ENCODE results near the gene B3GAT1.
"Not testable (repeated sequence)": the region's sequence is repeated elsewhere in the genome, so short reads cannot be mapped to it uniquely, and the experiment has no call there.

The B3GAT1 gene

DNA sequence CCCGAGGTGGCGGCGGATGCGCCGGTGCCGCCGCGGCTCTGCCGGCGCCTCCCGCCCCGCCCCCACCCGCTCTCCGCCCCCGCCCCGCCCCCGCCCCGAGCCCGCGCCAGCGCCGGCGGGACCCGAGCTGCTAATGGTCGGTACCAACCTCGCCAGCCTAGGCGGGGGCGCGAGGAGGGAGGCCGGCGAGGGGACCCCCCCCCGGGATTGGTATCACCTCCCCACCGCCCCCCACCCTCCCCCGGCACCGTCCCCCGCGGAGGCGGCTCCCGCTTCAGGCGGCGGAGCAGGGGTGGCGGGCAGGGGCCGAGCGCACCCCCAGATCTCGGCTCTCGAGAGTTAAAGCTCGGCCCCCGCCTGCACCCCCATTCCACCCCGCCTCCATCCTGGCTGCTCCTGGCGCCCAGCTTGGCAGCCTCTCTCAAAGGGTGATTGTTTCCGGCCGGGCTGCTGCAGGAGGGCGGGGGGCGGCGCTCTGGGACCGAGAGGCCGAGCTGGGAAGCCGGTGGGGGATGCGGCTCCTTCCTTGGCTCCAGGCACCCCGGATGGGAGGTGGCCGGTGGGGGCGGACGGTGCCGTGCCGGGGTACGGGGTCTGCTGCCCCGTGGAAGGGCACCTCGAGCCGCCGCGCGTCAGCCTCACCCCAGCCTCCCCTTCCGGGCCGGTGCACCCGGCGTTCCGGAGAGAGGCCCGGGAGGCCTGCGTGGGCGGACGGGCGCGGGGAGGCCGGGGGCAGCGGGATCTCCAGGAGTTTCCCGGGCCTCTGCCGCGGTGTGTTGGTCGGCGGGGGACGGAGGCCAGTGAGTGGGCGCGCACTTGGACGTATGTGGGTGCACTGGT is at the start of gene B3GAT1:
Gene B3GAT1 (minus strand): TSS at position 40 of the 840 bp plus-strand sequence. CDS start 24,583 bp downstream, outside the sequence.
- DNase-seq (ENCODE audit: low read depth in 2 of 2), result no peak

DNA sequence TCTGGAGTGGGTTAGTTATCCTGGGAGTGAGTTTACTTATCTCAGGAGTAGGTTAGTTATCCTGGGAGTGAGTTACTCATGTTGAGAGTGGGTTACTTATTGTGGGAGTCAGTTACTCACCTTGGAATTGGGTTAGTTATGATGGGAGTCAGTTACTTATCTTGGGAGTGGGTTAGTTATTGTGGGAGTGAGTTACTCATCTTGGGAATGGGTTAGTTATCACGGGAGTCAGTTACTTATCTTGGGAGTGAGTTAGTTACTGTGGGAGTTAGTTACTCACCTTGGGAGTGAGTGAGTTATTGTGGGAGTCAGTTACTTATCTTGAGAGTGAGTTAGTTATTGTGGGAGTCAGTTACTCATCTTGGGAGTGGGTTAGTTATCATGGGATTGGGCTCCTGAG is 49.6 kb upstream of the B3GAT1 start:
- DNase-seq (ENCODE audit: low read depth in 2 of 2), result no peak

DNA sequence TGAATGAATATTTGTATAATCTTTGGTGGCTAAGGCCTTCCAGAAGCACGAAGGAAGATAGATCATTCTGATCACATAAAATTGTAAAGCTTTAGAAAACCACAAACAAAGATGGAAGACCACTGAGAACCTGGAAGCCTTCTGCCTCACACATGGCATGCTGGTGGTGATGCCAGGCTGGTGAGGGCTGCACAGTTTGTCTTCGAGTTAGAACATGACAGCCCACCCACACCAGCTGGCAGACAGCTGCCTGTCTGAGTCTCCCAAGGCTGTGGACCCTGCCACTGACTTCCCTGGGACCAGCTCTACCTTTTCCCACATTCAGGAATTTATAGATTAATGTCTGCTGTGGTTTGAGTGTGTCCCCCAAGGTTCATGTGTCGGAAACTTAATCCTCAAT is 48.8 kb upstream of the B3GAT1 start:
- DNase-seq (ENCODE audit: low read depth in 2 of 2), result no peak

- DNase-seq (ENCODE audit: low read depth in 2 of 2), result no peak
Measured at GRCh38 chr11:134460062-134460561, 48.1 kb upstream of the B3GAT1 start.

GRCh38 chr11:134459246-134460061 is 47.4 kb upstream of the B3GAT1 start:
- DNase-seq (ENCODE audit: low read depth in 2 of 2), result no peak

DNA sequence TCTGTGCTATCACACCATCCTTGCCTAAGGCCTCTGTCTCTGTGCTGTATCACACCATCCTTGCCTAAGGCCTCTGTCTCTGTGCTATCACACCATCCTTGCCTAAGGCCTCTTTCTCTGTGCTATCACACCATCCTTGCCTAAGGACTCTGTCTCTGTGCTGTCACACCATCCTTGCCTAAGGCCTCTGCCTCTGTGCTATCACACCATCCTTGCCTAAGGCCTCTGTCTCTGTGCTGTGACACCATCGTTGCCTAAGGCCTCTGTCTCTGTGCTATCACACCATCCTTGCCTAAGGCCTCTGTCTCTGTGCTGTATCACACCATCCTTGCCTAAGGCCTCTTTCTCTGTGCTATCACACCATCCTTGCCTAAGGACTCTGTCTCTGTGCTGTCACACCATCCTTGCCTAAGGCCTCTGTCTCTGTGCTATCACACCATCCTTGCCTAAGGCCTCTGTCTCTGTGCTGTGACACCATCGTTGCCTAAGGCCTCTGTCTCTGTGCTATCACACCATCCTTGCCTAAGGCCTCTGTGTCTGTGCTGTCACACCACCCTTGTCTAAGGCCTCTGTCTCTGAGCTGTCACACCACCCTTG is 45.5 kb upstream of the B3GAT1 start:
- not testable (repeated sequence) for DNase-seq (ENCODE audit: low read depth in 2 of 2)

- DNase-seq (ENCODE audit: low read depth in 2 of 2), result no peak
Measured at GRCh38 chr11:134455516-134455915, 43.5 kb upstream of the B3GAT1 start.

- DNase-seq (ENCODE audit: low read depth in 2 of 2), result no peak
Measured at GRCh38 chr11:134454146-134454690, 42.2 kb upstream of the B3GAT1 start.

DNA sequence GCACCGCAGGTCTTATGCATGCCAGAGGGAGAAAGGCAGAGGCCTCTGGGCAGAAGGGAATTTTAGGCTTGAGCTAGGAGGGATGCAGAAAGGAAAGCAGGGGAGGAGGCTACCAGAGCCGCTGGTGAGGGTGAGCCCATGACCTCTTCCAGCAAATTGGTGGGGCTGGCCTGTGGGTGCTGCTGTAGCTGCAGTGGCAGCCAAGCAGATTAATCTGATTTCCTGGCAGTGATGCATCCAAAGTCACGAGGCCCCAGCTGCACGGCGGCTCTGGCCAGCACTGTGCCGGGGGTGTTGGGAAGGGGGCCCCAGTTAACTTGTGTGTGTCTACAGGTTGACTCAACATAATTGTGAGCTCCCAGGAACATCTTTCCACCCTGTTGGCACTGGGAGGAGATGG is 41.4 kb upstream of the B3GAT1 start:
- DNase-seq (ENCODE audit: low read depth in 2 of 2), result no peak

DNA sequence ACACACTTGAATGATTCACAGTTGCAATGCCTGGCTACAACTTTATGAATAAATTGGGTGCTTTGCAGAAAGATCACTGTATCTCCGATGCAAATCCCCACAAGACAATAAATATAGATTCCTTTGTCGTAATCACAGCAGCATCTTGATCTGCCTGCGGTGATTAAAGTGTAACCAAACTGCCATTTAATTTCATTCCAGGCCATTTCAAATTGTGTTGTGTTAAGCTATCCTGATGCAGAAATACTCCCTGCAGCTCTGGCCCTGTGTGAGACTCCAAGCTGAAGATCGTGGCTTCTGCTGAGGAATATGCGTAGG is 40.8 kb upstream of the B3GAT1 start:
- no peak for DNase-seq (ENCODE audit: low read depth in 2 of 2)

- no peak for DNase-seq (ENCODE audit: low read depth in 2 of 2)
Measured at GRCh38 chr11:134452026-134452837, 40.2 kb upstream of the B3GAT1 start.

DNA sequence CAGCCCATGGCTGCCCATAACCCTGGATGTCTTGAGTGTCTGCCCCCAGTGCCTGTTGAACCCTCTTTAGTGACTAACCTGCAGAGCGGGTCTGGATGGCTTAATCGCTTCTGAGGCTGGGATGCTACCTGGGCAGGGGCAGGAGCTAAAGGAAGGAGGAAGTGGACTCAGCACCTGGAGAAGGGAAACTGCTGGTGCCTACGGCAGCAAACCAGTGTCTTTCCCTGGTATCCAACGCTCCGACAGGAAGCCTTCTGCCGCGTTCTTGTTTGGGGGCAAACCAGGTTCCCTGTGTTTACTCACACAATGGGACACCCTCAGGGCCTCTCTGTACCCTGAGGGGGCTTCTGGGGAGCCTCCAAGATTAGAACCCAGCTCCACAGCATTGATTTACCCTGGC is 38.1 kb upstream of the B3GAT1 start:
- no peak for DNase-seq (ENCODE audit: low read depth in 2 of 2)

- DNase-seq (ENCODE audit: low read depth in 2 of 2), result no peak
Measured at GRCh38 chr11:134449713-134450112, 37.7 kb upstream of the B3GAT1 start.

DNA sequence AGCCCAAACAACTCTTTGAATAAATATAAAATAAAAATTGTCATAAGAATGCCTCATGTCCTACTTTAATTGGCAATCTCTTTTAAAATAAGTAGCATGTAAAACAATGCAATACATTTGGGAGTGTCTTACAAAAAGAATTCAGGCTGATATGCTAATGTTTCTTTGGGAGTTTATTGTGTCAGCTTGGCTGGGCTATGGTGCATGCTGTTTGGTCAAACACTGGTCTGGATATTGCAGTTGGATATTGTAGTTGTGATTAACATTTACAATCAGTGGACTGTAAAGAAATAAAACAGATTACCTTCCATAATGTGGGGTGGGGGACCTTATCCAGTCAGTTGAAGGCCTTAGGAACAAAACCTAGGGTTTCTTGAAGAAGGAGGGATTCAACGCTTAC is 37.0 kb upstream of the B3GAT1 start:
- no peak for DNase-seq (ENCODE audit: low read depth in 2 of 2)

DNA sequence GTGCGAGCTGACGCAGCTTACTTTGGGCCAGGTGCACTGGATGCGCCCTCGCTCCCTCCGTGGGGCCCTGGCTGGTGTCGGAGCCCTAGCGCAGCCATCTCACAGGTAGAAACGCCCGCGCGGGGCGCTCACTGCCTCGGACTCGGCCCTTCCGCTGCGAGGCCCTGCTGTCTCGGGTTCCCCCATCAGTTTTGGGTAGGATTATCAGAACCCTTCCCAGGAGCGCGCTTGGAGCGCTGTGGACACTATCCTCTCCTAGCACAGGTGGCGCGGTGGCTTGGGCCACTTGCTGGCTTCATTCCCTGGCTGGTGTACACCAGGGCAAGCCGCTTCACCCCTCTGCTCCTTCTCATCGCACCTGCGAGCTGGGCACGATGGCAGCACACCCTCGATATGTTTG is 35.7 kb upstream of the B3GAT1 start:
- no peak for DNase-seq (ENCODE audit: low read depth in 2 of 2)

- no peak for DNase-seq (ENCODE audit: low read depth in 2 of 2)
Measured at GRCh38 chr11:134445601-134446325, 33.7 kb upstream of the B3GAT1 start.

DNA sequence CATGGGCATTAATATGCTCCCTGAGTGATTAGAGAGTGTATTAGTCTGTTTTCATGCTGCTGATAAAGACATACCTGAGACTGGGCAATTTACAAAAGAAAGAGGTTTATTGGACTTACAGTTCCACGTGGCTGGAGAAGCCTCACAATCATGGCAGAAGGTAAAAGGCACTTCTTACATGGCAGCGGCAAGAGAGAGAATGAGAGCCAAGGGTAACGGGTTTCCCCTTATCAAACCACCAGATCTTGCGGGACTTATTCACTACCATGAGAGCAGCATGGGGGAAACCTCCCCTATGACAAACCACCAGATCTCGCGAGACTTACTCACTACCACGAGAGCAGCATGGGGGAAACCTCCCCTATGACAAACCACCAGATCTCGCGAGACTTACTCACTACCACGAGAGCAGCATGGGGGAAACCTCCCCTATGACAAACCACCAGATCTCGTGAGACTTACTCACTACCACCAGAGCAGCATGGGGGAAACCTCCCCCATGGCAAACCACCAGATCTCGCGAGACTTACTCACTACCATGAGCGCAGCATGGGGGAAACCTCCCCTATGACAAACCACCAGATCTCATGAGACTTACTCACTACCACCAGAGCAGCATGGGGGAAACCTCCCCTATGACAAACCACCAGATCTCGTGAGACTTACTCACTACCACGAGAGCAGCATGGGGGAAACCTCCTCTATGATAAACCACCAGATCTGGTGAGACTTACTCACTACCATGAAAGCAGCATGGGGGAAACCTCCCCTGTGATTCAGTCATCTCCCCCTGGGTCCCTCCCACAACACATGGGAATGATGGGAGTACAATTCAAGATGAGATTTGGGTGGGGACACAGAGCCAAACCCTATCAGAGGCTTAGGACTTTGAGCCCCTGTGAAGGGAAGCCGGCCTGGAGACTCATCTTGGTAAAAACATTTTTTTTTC is 32.4 kb upstream of the B3GAT1 start:
- not testable (repeated sequence) for DNase-seq (ENCODE audit: low read depth in 2 of 2)

DNA sequence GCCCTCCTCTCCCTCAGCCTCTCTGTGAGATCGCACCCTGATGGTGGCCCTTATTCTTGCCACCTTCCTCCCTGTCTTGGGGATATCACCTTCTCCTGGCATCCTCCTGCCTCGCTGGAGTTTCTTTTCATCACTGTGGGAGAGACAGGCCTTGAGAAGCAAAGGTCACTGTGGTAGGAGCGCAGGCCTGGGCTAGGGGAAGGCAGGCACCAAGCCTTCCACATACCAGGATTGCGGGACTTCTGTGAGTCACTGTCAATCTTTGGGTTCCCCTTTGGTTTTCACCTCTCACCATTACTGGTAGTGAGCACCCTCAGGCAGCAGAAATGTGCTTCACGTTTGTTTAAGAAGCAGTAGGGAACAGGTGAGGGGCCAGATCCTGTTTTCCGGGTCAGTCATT is 31.2 kb upstream of the B3GAT1 start:
- no peak for DNase-seq (ENCODE audit: low read depth in 2 of 2)

GRCh38 chr11:134442246-134442645 is 30.2 kb upstream of the B3GAT1 start:
- DNase-seq (ENCODE audit: low read depth in 2 of 2), result no peak

GRCh38 chr11:134441706-134442105 is 29.7 kb upstream of the B3GAT1 start:
- DNase-seq (ENCODE audit: low read depth in 2 of 2), result no peak

All from stimulated activated CD8-positive, alpha-beta memory T cell treated with anti-CD3 and anti-CD28 coated beads, Interleukin-7, amount 100 ng/mL, for 1 hour (primary cell).